Motor neuron (in vitro differentiated cells): Measurements from ENCODE around the gene SMIM17. TPM values are rescaled to one million over a fixed set of nuclear protein-coding genes. Genes with fewer than 3 reads are reported as not detected.
"Not testable (repeated sequence)": the region's sequence is repeated elsewhere in the genome, so short reads cannot be mapped to it uniquely, and the experiment has no call there.

ENCODE experiments used
- ATAC-seq, 8 experiments: fragments of 200-7000 bp; cut with Tn5 transposase; replicated peaks in 6 of 8; 2 replicates each; pipeline ENCODE4 v1.8.0; 2021; ENCODE audit warnings: mild to moderate bottlenecking in 8 of 8, moderate library complexity in 8 of 8
- H3K27ac ChIP-seq, 2 donors: fragments of 250-450 bp; sonication (Bioruptor Pico); 2 replicates each; pipeline ENCODE4 v1.9.0; 2021; ENCODE audit warnings: antibody characterized with exemption in 2 of 2, mild to moderate bottlenecking in 2 of 2, moderate library complexity in 1 of 2
- H3K4me1 ChIP-seq, 2 donors: fragments of 250-450 bp; sonication (Bioruptor Pico); replicated peaks in 1 of 2; 2 replicates each; pipeline ENCODE4 v1.6.1; 2021; ENCODE audit warnings: antibody characterized with exemption in 2 of 2, mild to moderate bottlenecking in 2 of 2, moderate library complexity in 1 of 2
- H3K4me3 ChIP-seq, 5 donors: fragments of 250-450 bp; sonication (Bioruptor Pico); 2 replicates each; pipeline ENCODE4 v1.9.0; 2021; ENCODE audit warnings: antibody characterized with exemption in 5 of 5, mild to moderate bottlenecking in 5 of 5, moderate library complexity in 4 of 5
- WGBS, 10 experiments: fragments of 450-650 bp; shearing (Covaris generic); methylation state at CpG; one replicate each; pipeline ENCODE4 v1.0.0; 2022; 5-methylcytosine and 5-hydroxymethylcytosine counted together
- in situ Hi-C, 9 experiments: fragments of 400-800 bp; cut with MboI; loops; one replicate each; pipeline ENCODE4 v1.15.0; 2021; ENCODE audit warnings: low sequenced_read_pairs in 9 of 9, low pct_unique_long_range_greater_than_20kb in 2 of 9; ENCODE audit not compliant: unreplicated experiment in 9 of 9
- total RNA-seq, 8 experiments: library from RNA; unstranded; fragments of 300-600 nt; gene quantifications; 2 replicates each; pipeline versions ENCODE4 v1.2.3 to v1.2.4, GENCODE V29; 2022

Gene SMIM17
- total RNA-seq, 8 experiments from 2014 or later, result 1.7 to 4.6 (median 2.2) TPM; not detected in 3

DNA sequence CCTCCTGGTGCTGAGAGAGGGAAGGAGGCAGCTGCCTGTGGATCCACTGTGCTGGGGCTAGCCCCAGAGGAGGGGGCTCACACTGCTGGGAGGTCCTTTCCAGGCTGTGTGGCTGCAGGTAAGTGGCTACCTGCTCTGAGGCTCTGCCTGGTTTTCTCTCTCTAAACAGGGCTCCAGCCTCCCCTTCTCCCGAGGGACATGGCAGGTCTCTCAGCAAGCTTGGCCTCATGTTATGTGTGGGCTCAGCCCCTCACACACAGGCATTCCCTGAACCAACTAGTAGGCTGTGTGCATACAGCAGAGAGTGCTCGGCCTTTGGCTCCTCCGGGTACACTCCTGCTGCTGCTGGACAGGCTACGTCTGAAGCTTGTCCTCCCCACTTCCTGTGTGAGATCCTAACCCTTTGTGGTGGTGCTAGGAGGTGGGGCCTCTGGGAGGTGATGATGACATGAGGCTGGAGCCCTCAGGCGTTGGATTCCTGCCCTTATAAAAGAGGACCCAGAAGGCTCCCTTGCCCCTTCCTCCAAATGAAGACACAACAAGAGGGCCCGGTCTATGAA lies 24.4 kb downstream of the SMIM17 start:
- 0 to 71% (median 19%) methylated on average over 1 to 3 of the region's 6 CpGs; no CpG with 5 or more reads in 2 of the 10 experiments for WGBS, 10 experiments
- no peak overlapping the region for H3K27ac ChIP-seq
- no peak overlapping the region for H3K4me3 ChIP-seq
- no peak for ATAC-seq
- in situ Hi-C loops, result no loop called here
- no peaks in the 10 kb centered on the region for H3K4me1 ChIP-seq

DNA sequence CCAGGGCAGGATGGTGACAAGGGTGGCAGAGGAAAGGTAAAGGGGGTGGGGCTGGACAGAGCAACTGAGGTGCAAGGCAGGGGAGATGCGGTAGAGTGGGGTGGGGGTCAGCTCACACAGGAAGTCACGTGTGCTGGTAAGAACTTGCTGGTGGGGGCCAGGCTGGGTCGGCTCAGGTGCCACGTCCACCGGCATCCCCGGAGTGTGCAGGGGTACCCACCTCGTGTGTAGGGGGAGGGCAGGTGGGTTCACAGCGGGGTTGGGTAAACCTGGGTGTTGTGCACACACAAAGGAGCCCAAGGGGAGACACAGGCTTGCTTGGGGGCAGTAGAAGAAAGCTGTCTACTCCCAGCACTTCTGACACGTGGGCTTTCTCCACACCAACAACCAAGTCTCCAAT lies 25.7 kb downstream of the SMIM17 start:
- H3K4me1 ChIP-seq, result no peaks in the 10 kb centered on the region
- no peak for ATAC-seq
- no peak overlapping the region for H3K4me3 ChIP-seq
- in situ Hi-C loops, result no loop called here
- 20 to 69% (median 20%) methylated on average over 1 to 2 of the region's 9 CpGs; no CpG with 5 or more reads in 7 of the 10 experiments for WGBS, 10 experiments
- no peak overlapping the region for H3K27ac ChIP-seq

GRCh38 chr19:56670401-56670960 lies 27.5 kb downstream of the SMIM17 start:
- H3K4me3 ChIP-seq, result peak overlapping the region in 2 of 5 donors; percentile 45 to 56
- WGBS, 10 experiments, result 43 to 58% (median 50%) methylated on average over 2 to 8 of the region's 17 CpGs; no CpG with 5 or more reads in 7 of the 10 experiments
- no peaks in the 10 kb centered on the region for H3K4me1 ChIP-seq
- ATAC-seq, result no peak
- H3K27ac ChIP-seq, result no peak overlapping the region
- in situ Hi-C loops, result no loop called here

- peak in 1 of 8 experiments; percentile 55 for ATAC-seq
- H3K4me3 ChIP-seq, result peak overlapping the region in 3 of 5 donors; percentile 26 to 56 (median 45)
- H3K4me1 ChIP-seq, result no peaks in the 10 kb centered on the region
- in situ Hi-C loops, result no loop called here
- 20 to 90% (median 60%) methylated on average over 1 to 2 of the region's 35 CpGs; no CpG with 5 or more reads in 7 of the 10 experiments for WGBS, 10 experiments
- H3K27ac ChIP-seq, result no peak overlapping the region
Observed at GRCh38 chr19:56670961-56671612, 28.1 kb downstream of the SMIM17 start.

GRCh38 chr19:56671613-56671994 lies 28.6 kb downstream of the SMIM17 start, which contains the start of gene ZNF835:
ZNF835 (minus strand) TSS chr19:56671757; CDS start chr19:56665198, 6,559 bp downstream.
- no peak within 1 kb of the TSS for H3K27ac ChIP-seq
- H3K4me3 ChIP-seq, result peak within 1 kb of the TSS in 3 of 5 donors; percentile 26 to 56 (median 45)
- no peaks in the 10 kb centered on the region for H3K4me1 ChIP-seq
- in situ Hi-C loops, result no loop called here
- peak in 4 of 8 experiments; percentile 41 to 96 (median 92) for ATAC-seq
- WGBS, 10 experiments, result no CpG with 5 or more reads among the region's 32 CpGs

DNA sequence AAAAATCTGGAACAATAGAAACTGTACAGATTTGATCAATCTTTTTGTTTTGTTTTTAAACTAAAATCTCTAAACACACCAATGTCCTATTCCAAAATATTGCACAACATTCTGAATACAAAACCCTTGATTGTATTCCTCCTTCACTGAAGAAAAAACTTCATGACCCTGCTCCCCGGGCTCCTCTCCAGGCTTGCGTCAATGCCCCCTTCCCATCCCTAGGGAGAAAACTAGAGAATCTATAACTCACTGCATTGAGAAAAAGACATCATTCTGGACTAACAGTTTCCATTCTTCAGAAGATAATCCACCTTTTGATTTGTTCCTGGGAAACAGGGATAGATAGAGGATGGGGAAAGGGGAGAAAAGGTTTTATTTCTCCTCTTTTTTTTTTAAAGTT lies 29.7 kb downstream of the SMIM17 start:
- H3K4me1 ChIP-seq, in situ Hi-C loops, ATAC-seq, H3K4me3 ChIP-seq, H3K27ac ChIP-seq: not testable (repeated sequence)
- 50 to 100% (median 70%) methylated on average over 1 to 2 of the region's 2 CpGs; no CpG with 5 or more reads in 3 of the 10 experiments for WGBS, 10 experiments

DNA sequence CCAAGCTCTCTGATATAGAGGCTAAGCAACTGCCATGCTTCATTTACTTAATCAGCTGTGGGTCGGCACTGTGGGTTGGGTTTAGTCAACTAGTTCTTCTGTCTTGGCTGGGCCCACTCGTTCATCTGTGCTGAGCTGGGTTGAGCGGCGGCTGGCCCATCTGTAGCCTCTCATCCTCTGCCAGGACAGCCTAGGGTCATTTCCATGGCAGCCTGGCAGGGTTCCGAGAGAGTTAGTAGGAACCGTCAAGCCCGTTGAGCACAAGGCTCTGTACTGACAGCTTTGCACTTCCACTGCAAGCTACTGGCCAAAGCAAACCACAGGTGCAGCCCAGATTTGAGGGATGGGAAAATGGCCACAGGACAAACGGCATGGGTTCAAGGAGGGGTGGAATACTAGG lies 35.2 kb downstream of the SMIM17 start:
- in situ Hi-C loops, result no loop called here
- no peaks in the 10 kb centered on the region for H3K4me1 ChIP-seq
- no peak overlapping the region for H3K4me3 ChIP-seq
- no peak for ATAC-seq
- H3K27ac ChIP-seq, result no peak overlapping the region
- WGBS, 10 experiments, result 0 to 78% (median 51%) methylated on average over 1 to 7 of the region's 8 CpGs; no CpG with 5 or more reads in 2 of the 10 experiments

- no peak for ATAC-seq
- no peaks in the 10 kb centered on the region for H3K4me1 ChIP-seq
- in situ Hi-C loops, result no loop called here
- H3K4me3 ChIP-seq, result no peak overlapping the region
- H3K27ac ChIP-seq, result no peak overlapping the region
- WGBS, 10 experiments, result 22 to 92% (median 63%) methylated on average over 1 to 7 of the region's 8 CpGs; no CpG with 5 or more reads in 2 of the 10 experiments
Observed at GRCh38 chr19:56681702-56682101, 38.7 kb downstream of the SMIM17 start.

- no peak for ATAC-seq
- no peak overlapping the region for H3K4me3 ChIP-seq
- in situ Hi-C loops, result no loop called here
- no peaks in the 10 kb centered on the region for H3K4me1 ChIP-seq
- H3K27ac ChIP-seq, result no peak overlapping the region
- WGBS, 10 experiments, result 0 to 82% (median 28%) methylated on average over 3 to 5 of the region's 7 CpGs; no CpG with 5 or more reads in 2 of the 10 experiments
Observed at GRCh38 chr19:56683116-56683515, 40.2 kb downstream of the SMIM17 start.

DNA sequence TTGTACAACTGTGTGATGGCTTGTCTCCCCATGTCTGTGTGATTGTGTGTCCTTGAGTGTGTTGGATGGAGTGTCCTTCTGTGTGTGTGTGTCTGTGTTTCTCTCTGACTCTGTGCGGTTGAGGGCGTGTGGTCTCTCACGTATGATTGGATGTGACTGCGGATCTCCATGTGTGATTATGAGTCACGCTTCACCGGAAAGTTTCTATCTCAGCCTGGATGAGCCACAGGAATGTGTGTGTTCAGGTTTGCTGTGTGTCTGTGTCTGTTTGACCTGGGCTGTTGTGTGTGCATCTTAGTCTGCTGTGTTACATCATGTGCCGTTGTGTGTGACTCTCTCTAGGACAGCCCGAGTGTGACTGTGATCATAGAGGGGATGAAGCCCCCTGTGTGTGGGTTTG lies 44.1 kb downstream of the SMIM17 start:
- H3K4me1 ChIP-seq, result peaks cover 0 to under 1% of the 10 kb centered on the region in 2 donors
- ATAC-seq, result no peak
- H3K4me3 ChIP-seq, result no peak overlapping the region
- in situ Hi-C loops, result no loop called here
- WGBS, 10 experiments, result 24 to 80% (median 52%) methylated on average over 1 to 7 of the region's 8 CpGs; no CpG with 5 or more reads in 4 of the 10 experiments
- H3K27ac ChIP-seq, result no peak overlapping the region

GRCh38 chr19:56689198-56689597 lies 46.2 kb downstream of the SMIM17 start:
- in situ Hi-C loops, result no loop called here
- Histone ChIP-seq H3K4me3 (no peak overlapping the region), H3K27ac (no peak overlapping the region), H3K4me1 (peaks cover 3 to 7% of the 10 kb centered on the region in 2 donors)
- 33 to 90% (median 58%) methylated on average over 2 to 10 of the region's 10 CpGs; no CpG with 5 or more reads in 2 of the 10 experiments for WGBS, 10 experiments
- no peak for ATAC-seq

GRCh38 chr19:56690670-56691069 lies 47.7 kb downstream of the SMIM17 start:
- Histone ChIP-seq H3K4me3 (no peak overlapping the region), H3K27ac (no peak overlapping the region), H3K4me1 (peaks cover 3 to 7% of the 10 kb centered on the region in 2 donors)
- in situ Hi-C loops, result no loop called here
- no peak for ATAC-seq
- WGBS, 10 experiments, result 51 to 81% (median 64%) methylated on average over 3 to 8 of the region's 10 CpGs; no CpG with 5 or more reads in 2 of the 10 experiments

GRCh38 chr19:56692206-56692895 lies 49.4 kb downstream of the SMIM17 start:
- Histone ChIP-seq H3K4me1 (peaks cover 3 to 7% of the 10 kb centered on the region in 2 donors), H3K4me3 (no peak overlapping the region), H3K27ac (peak overlapping the region in 1 of 2 donors; percentile 38)
- ATAC-seq, result peak in 5 of 8 experiments; percentile 87 to 100 (median 99)
- in situ Hi-C loops, result no loop called here
- WGBS, 10 experiments, result 0 to 47% (median 9%) methylated on average over 1 to 7 of the region's 8 CpGs
